ENCODE data around the gene MAP3K7CL. TPM values are rescaled to one million over a fixed set of nuclear protein-coding genes. Genes with fewer than 3 reads are reported as not detected.

Gene MAP3K7CL
- total RNA-seq, 2 experiments from 2014 or later: 4.8 to 5.7 TPM

DNA sequence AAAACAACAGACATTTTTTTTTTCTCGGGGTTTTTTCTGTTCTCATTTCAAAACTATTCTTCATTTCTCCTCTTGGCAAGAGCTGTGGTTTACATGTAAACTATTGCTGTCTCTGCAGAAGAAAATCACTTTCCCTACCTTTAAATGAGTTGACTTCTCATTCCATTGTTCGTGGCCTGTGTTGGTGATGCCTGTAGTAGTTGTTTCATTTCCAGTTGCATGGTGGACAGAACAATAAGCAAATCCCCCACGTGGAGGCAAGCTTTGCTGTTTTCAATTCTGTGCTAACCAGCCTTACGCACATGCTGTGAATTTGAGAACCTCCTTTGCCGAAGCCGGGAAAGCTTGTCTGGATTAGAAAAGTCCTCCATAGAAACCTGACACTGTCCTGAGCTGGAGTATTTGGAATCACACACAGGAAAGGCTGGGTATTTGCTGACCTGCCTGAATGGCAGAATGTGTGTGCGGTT lies 26.2 kb upstream of the MAP3K7CL start:
- Mint-ChIP-seq H3K27me3 (no peaks in the 10 kb centered on the region), H3K36me3 (peaks cover 3% of the 10 kb centered on the region), H3K9me3 (no peaks in the 10 kb centered on the region), H3K4me3 (no peak overlapping the region), H3K4me1 (ENCODE audit: low read depth) (no peaks in the 10 kb centered on the region), H3K27ac (no peak overlapping the region)
- POLR2A ChIA-PET: no interaction called here
- CTCF ChIA-PET: interaction anchor here (0.9 kb wide), 1 partner anchor 272 kb away, joined by 3 read pairs; no protein-coding TSS in a partner anchor
- no peak for DNase-seq
- intact Hi-C loops (cut with micrococcal nuclease): no loop called here

- Mint-ChIP-seq H3K9me3 (no peaks in the 10 kb centered on the region), H3K36me3 (peaks cover 3% of the 10 kb centered on the region), H3K27me3 (no peaks in the 10 kb centered on the region), H3K4me1 (ENCODE audit: low read depth) (no peaks in the 10 kb centered on the region), H3K27ac (no peak overlapping the region), H3K4me3 (no peak overlapping the region)
- CTCF ChIA-PET: interaction anchor here (1.2 to 1.5 kb wide), 2 partner anchors 266 to 271 kb away, joined by 6 read pairs; no protein-coding TSS in a partner anchor
- intact Hi-C loops (cut with micrococcal nuclease): no loop called here
- POLR2A ChIA-PET: no interaction called here
- DNase-seq: no peak
Measured at GRCh38 chr21:29105218-29105617, 25.2 kb upstream of the MAP3K7CL start.

DNA sequence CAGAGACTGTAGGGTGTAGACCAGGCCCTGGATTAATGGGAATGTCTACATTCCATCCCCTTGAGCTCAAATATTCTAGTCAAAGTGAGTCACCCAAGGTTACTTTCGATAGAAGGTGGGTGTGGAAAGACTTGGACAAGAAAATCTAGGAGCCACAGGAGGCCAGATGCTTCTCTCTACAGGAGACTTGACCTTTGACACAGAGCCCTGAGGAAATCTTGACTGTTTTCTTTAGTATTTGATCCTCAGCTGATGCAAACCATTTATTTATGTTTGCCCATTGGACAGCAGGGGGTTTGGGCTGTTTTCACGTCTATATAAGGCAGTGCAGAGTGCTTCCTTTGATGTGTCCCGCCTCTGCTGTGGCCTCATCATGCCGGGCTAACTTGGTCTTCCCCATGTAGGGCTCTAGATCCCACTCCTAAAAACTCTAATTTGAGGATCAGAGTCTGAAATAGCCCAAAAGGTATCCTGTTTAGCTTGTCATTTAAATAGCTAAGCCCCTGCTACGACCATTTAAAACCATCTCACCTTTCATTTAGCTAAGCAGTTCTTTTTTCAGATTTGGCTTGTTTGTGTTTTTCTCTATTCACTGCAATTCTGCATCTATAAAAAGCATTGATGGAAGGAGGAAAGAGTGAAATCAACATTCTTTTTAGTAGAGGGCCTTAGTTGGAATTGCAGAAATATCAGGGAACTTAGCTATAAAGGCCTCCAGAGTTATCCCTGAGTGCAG lies 15.5 kb upstream of the MAP3K7CL start:
- no peaks in the 10 kb centered on the region for H3K27me3 Mint-ChIP-seq
- intact Hi-C loops (cut with micrococcal nuclease): no loop called here
- POLR2A ChIA-PET: no interaction called here
- H3K4me3 Mint-ChIP-seq: no peak overlapping the region
- H3K9me3 Mint-ChIP-seq: no peaks in the 10 kb centered on the region
- CTCF ChIA-PET: no interaction called here
- DNase-seq: no peak
- no peak overlapping the region for H3K27ac Mint-ChIP-seq
- H3K4me1 Mint-ChIP-seq (ENCODE audit: low read depth): no peaks in the 10 kb centered on the region
- H3K36me3 Mint-ChIP-seq: no peaks in the 10 kb centered on the region

- ChIA-PET CTCF (interaction anchor here (0.7 kb wide), 1 partner anchor 274 kb away, joined by 3 read pairs; no protein-coding TSS in a partner anchor), POLR2A (no interaction called here)
- H3K36me3 Mint-ChIP-seq: no peaks in the 10 kb centered on the region
- no peak for DNase-seq
- no peak overlapping the region for H3K27ac Mint-ChIP-seq
- intact Hi-C loops (cut with micrococcal nuclease): no loop called here
- H3K4me3 Mint-ChIP-seq: no peak overlapping the region
- no peaks in the 10 kb centered on the region for H3K27me3 Mint-ChIP-seq
- no peaks in the 10 kb centered on the region for H3K9me3 Mint-ChIP-seq
- no peaks in the 10 kb centered on the region for H3K4me1 Mint-ChIP-seq (ENCODE audit: low read depth)
Measured at GRCh38 chr21:29115899-29116298, 14.5 kb upstream of the MAP3K7CL start.

DNA sequence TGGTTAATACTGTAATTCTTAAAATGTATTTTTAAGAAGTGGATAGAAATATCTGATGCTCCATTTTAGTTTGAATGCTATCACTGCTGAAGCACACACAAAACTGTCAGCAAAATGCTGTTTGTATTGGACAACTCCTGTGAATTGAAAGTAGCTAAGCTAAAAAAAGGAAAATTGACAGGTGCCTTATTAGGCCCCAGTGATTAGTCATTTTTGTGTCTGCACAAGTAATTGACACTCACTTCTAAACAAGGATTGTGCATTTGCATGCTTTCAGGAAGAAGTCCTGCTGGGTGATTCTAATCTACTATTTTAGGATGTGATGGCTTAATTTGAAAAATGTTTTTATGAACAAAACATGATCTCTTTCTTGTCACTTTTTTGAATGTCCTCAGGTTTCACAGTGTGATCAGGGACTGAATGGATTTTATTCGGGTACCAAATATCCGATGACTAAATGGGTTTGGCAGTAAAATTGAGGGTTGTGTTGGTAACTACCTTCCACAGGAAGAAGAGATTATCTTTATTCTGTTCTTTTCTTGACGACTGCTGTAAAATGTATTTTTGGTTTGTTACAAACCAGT lies 13.0 kb upstream of the MAP3K7CL start:
- ChIA-PET CTCF (no interaction called here), POLR2A (no interaction called here)
- Mint-ChIP-seq H3K27ac (no peak overlapping the region), H3K4me1 (ENCODE audit: low read depth) (no peaks in the 10 kb centered on the region), H3K9me3 (no peaks in the 10 kb centered on the region), H3K36me3 (no peaks in the 10 kb centered on the region), H3K27me3 (no peaks in the 10 kb centered on the region), H3K4me3 (no peak overlapping the region)
- intact Hi-C loops (cut with micrococcal nuclease): no loop called here
- DNase-seq: no peak

DNA sequence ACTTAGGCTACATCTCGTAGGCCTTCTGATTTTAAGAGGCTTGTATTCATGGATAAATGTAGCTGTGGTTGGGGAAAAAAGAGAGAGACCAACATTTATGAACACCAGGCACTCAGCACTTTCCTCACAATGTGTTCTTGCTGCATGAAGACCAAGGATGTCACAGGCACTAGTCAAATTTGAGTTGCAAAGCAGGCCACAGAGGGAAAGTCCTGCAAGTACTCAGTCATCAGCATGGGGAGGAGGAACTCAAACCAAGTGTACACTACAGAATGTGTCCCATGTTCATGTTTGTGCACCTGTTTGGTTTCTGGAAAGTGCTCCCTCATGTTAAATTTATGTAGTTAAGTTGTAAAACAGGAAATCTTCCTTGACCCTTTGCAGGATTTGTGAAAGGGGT lies 8.7 kb upstream of the MAP3K7CL start:
- intact Hi-C loops (cut with micrococcal nuclease): no loop called here
- no peaks in the 10 kb centered on the region for H3K9me3 Mint-ChIP-seq
- no peaks in the 10 kb centered on the region for H3K27me3 Mint-ChIP-seq
- no peak overlapping the region for H3K27ac Mint-ChIP-seq
- H3K4me1 Mint-ChIP-seq (ENCODE audit: low read depth): no peaks in the 10 kb centered on the region
- no peak overlapping the region for H3K4me3 Mint-ChIP-seq
- H3K36me3 Mint-ChIP-seq: no peaks in the 10 kb centered on the region
- CTCF ChIA-PET: no interaction called here
- POLR2A ChIA-PET: no interaction called here
- DNase-seq: no peak

- intact Hi-C loops (cut with micrococcal nuclease): no loop called here
- ChIA-PET POLR2A (no interaction called here), CTCF (no interaction called here)
Measured at GRCh38 chr21:29124645-29125044, 5.8 kb upstream of the MAP3K7CL start.

GRCh38 chr21:29125191-29125590 lies 5.3 kb upstream of the MAP3K7CL start:
- ChIA-PET POLR2A (no interaction called here), CTCF (no interaction called here)
- no peak for DNase-seq
- Mint-ChIP-seq H3K36me3 (peaks cover 4% of the 10 kb centered on the region), H3K9me3 (peaks cover 4% of the 10 kb centered on the region), H3K4me3 (no peak overlapping the region), H3K27me3 (no peaks in the 10 kb centered on the region), H3K4me1 (ENCODE audit: low read depth) (no peaks in the 10 kb centered on the region), H3K27ac (no peak overlapping the region)
- intact Hi-C loops (cut with micrococcal nuclease): no loop called here

More at GRCh38 chr21:29124645-29125044, 5.8 kb upstream of the MAP3K7CL start:
- Mint-ChIP-seq H3K4me3 (no peak overlapping the region), H3K36me3 (peaks cover 4% of the 10 kb centered on the region), H3K27ac (no peak overlapping the region), H3K4me1 (ENCODE audit: low read depth) (no peaks in the 10 kb centered on the region), H3K9me3 (peaks cover 4% of the 10 kb centered on the region), H3K27me3 (no peaks in the 10 kb centered on the region)
- DNase-seq: no peak

DNA sequence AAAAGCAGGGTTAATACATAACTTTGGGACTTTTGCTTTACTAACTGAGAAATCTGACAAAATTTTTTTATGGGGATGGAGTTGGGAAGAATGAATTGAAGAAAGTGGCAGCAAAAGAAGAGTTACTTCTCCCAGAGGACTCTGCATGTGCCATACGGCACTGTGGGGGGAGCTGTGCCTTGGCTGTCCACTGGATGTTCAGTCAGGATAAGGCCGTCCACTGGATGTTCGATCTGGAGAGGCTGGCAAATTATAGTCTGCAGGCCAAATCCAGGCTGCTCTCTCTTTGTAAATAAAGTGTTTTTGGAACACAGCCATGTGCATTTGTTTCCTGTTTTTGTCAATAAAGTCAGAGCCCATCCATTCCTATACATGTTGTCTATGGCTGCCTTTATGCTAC lies 4.5 kb upstream of the MAP3K7CL start:
- H3K4me1 Mint-ChIP-seq (ENCODE audit: low read depth): no peaks in the 10 kb centered on the region
- ChIA-PET CTCF (no interaction called here), POLR2A (no interaction called here)
- intact Hi-C loops (cut with micrococcal nuclease): no loop called here
- H3K4me3 Mint-ChIP-seq: no peak overlapping the region
- no peak overlapping the region for H3K27ac Mint-ChIP-seq
- no peaks in the 10 kb centered on the region for H3K27me3 Mint-ChIP-seq
- H3K36me3 Mint-ChIP-seq: peaks cover 4% of the 10 kb centered on the region
- H3K9me3 Mint-ChIP-seq: peaks cover 4% of the 10 kb centered on the region
- DNase-seq: no peak

GRCh38 chr21:29133241-29133640 lies 2.8 kb downstream of the MAP3K7CL start:
- Mint-ChIP-seq H3K27me3 (no peaks in the 10 kb centered on the region), H3K36me3 (peaks cover 4% of the 10 kb centered on the region), H3K4me1 (ENCODE audit: low read depth) (no peaks in the 10 kb centered on the region), H3K27ac (no peak overlapping the region), H3K9me3 (peaks cover 4% of the 10 kb centered on the region), H3K4me3 (no peak overlapping the region)
- intact Hi-C loops (cut with micrococcal nuclease): no loop called here
- ChIA-PET POLR2A (no interaction called here), CTCF (no interaction called here)
- DNase-seq: no peak

GRCh38 chr21:29133796-29134195 lies 3.4 kb downstream of the MAP3K7CL start:
- peaks cover 2% of the 10 kb centered on the region for H3K36me3 Mint-ChIP-seq
- H3K4me1 Mint-ChIP-seq (ENCODE audit: low read depth): no peaks in the 10 kb centered on the region
- no peak overlapping the region for H3K4me3 Mint-ChIP-seq
- CTCF ChIA-PET: no interaction called here
- H3K9me3 Mint-ChIP-seq: peaks cover 4% of the 10 kb centered on the region
- intact Hi-C loops (cut with micrococcal nuclease): no loop called here
- no peaks in the 10 kb centered on the region for H3K27me3 Mint-ChIP-seq
- DNase-seq: no peak
- no peak overlapping the region for H3K27ac Mint-ChIP-seq
- POLR2A ChIA-PET: no interaction called here

DNA sequence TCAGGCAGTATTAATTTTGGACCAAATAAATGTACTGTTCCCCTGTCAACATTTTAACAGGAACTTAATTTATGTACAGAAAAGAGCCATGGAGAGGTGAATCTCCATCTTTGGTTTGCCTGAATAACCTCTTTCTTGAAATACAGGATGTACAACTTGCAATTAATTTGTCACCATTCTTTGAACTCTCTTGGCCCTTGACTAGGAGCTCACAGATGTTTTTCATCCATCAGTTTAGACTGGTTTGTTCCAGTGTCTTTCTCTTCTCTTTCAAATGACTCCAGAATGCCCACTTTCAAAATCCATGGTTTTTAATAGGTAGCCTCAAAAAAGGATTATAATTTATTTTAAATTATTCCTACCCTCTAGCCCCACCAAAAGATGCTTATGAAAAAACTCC lies 5.0 kb downstream of the MAP3K7CL start:
- H3K27me3 Mint-ChIP-seq: no peaks in the 10 kb centered on the region
- H3K36me3 Mint-ChIP-seq: no peaks in the 10 kb centered on the region
- POLR2A ChIA-PET: no interaction called here
- CTCF ChIA-PET: no interaction called here
- no peak for DNase-seq
- H3K27ac Mint-ChIP-seq: no peak overlapping the region
- H3K4me3 Mint-ChIP-seq: no peak overlapping the region
- H3K9me3 Mint-ChIP-seq: no peaks in the 10 kb centered on the region
- intact Hi-C loops (cut with micrococcal nuclease): no loop called here
- H3K4me1 Mint-ChIP-seq (ENCODE audit: low read depth): no peaks in the 10 kb centered on the region

GRCh38 chr21:29136033-29136432 lies 5.6 kb downstream of the MAP3K7CL start:
- Mint-ChIP-seq H3K4me1 (ENCODE audit: low read depth) (no peaks in the 10 kb centered on the region), H3K9me3 (no peaks in the 10 kb centered on the region), H3K27me3 (no peaks in the 10 kb centered on the region), H3K27ac (no peak overlapping the region), H3K36me3 (no peaks in the 10 kb centered on the region), H3K4me3 (no peak overlapping the region)
- intact Hi-C loops (cut with micrococcal nuclease): no loop called here
- CTCF ChIA-PET: no interaction called here
- POLR2A ChIA-PET: no interaction called here
- DNase-seq: no peak

All from activated CD4-positive, alpha-beta memory T cell treated with anti-CD3 and anti-CD28 coated beads for 36 hours (primary cell).